Uterus (tissue), 2 donors: Measurements from ENCODE around the gene HIP1R.

ENCODE experiments used
- POLR2A ChIP-seq, 2 donors: fragments of 450-650 bp; IDR thresholded peaks; one replicate each; pipeline ENCODE4 v1.6.1; 2016; ENCODE audit warnings: antibody characterized with exemption in 2 of 2, mild to moderate bottlenecking in 1 of 2, moderate library complexity in 1 of 2
- TF ChIP-seq, protein P1 (sequence below), 4 experiments: fragments of 200-600 bp in 2 of 4; fragments of 450-650 bp in 2 of 4; sonication (generic) in 2 of 4; IDR thresholded peaks; one replicate each; pipeline ENCODE4 v1.5.1; 2016 to 2019; ENCODE audit warnings: antibody characterized with exemption in 4 of 4, mild to moderate bottlenecking in 2 of 4, moderate library complexity in 1 of 4

DNA sequence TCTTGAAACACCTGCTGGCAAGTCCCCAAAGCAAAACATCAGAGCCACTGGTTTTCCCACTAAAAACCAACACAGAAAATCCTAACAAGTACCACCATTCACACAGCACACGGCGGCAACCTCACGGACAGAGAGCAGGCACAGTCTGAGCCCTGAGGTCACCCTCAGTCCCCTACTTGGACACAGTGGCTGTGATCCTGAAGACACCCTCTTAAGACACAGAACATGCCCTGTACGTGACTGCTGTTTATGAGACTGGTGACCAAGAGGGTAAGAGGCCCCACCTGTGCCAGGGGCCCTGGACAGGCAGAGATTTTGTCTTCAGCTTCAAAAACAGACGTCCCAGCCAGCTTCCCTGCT, 29.6 kb downstream of the HIP1R start:
- TF ChIP-seq, protein P1, sequence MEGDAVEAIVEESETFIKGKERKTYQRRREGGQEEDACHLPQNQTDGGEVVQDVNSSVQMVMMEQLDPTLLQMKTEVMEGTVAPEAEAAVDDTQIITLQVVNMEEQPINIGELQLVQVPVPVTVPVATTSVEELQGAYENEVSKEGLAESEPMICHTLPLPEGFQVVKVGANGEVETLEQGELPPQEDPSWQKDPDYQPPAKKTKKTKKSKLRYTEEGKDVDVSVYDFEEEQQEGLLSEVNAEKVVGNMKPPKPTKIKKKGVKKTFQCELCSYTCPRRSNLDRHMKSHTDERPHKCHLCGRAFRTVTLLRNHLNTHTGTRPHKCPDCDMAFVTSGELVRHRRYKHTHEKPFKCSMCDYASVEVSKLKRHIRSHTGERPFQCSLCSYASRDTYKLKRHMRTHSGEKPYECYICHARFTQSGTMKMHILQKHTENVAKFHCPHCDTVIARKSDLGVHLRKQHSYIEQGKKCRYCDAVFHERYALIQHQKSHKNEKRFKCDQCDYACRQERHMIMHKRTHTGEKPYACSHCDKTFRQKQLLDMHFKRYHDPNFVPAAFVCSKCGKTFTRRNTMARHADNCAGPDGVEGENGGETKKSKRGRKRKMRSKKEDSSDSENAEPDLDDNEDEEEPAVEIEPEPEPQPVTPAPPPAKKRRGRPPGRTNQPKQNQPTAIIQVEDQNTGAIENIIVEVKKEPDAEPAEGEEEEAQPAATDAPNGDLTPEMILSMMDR (IDR thresholded peaks at IDR 0.05), result no peak
- no peak for TF ChIP-seq POLR2A (IDR thresholded peaks at IDR 0.05)
